Middle frontal gyrus (tissue), 1 donor: Measurements from ENCODE around the gene NTNG2.
"Not testable (repeated sequence)": the region's sequence is repeated elsewhere in the genome, so short reads cannot be mapped to it uniquely, and the experiment has no call there.

Experiments used
- DNase-seq: peaks from one replicate; pipeline ENCODE4 v3.0.0-alpha.2; 2015; ENCODE audit warnings: low spot score; ENCODE audit errors: extremely low spot score

The NTNG2 gene

DNA sequence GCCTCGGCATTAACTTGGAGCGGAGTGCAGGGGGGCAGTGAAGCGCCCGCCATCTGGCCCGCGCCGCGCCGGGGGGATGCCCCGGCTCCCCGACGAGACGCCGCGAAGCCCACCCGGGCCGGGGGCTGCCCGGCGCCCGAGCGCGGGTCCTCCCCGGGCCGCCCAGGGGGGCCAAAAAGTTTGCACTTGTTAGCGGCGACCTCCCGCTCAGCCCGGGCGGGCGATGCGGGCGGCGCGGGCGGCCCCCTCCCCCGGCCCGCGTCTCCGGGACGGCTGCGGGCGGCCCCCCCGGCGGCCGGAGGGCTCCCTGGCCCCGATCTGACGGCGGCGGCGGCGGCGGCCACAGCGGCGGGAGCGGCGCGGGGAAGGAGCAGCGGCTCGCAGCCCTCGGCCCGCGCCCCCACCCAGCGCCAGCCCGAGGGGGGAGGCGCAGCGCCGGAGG lies at the start of gene NTNG2:
NTNG2 (plus strand) TSS at position 316 of the 442 bp plus-strand sequence. CDS start 4,774 bp downstream, outside the sequence.
- DNase-seq, result no peak

DNA sequence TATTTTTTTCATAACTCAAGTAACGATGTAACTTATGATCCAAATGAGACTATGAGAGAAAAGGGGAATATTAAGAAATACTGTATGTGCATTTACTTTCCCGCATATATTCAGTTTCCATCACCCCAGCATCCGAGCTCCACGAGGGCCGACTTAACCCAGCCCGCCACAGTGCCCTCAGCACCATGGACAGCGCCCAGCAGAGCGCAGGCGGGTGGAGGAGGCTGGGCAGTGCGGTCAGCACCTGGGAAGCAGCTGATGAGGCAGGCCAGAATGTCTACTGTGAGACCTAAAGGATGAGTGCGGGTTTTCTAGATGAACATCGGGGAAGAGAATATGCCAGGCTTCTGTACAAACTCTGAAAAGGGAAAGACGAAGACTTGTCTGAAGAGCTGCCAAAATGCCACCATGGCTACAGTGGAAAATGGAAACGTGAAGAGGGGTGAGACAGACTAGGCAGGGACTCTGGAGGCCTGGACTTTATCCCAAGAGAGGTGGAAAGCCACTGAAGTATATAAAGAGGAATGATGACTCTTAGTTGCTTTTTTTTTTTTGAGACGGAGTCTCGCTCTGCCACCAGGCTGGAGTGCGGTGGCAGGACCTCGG lies 47.7 kb upstream of the NTNG2 start:
- DNase-seq, result no peak

DNA sequence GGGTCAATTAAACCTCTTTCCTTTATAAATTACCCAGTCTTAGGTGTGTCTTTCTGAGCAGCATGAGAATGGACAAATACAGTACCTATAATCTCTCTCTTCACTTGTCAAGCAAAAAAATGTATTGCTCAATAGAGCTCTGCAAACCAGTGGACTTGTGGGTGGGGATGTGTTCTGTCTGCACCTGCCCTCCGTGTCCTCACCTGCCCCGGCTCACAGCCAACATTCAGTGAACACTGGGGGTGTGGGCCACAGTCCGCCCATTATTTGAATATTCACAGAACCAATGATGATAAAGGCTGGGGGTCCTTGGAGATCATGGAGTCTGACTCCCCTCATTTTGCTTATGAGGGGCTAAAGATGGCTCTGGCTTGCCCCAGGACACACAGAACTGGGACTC lies 45.3 kb upstream of the NTNG2 start:
- DNase-seq, result no peak

- no peak for DNase-seq
Measured at GRCh38 chr9:132117694-132118093, 44.2 kb upstream of the NTNG2 start.

GRCh38 chr9:132121021-132121420 lies 40.8 kb upstream of the NTNG2 start:
- no peak for DNase-seq

DNA sequence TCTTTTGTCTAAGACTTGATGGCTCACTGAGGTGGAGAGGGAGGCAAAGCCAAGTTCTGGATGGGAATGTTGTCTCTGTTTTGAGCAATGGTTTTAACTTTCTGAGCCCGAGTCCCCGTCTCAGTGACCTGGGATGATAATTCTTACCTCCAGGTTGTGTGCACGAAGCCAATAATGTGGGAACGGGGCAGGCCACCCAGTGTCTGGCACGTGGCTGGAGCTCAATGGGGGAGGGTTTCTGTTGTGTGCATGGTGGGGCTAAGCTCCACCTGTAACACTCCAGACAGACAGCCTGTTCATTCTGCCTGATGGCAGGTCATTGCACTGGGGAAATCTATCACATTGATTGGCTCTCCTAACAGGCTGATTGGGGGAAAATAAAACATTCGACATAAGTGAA lies 37.1 kb upstream of the NTNG2 start:
- DNase-seq, result no peak

GRCh38 chr9:132125361-132125760 lies 36.5 kb upstream of the NTNG2 start:
- no peak for DNase-seq

GRCh38 chr9:132125944-132126679 lies 35.7 kb upstream of the NTNG2 start:
- no peak for DNase-seq

DNA sequence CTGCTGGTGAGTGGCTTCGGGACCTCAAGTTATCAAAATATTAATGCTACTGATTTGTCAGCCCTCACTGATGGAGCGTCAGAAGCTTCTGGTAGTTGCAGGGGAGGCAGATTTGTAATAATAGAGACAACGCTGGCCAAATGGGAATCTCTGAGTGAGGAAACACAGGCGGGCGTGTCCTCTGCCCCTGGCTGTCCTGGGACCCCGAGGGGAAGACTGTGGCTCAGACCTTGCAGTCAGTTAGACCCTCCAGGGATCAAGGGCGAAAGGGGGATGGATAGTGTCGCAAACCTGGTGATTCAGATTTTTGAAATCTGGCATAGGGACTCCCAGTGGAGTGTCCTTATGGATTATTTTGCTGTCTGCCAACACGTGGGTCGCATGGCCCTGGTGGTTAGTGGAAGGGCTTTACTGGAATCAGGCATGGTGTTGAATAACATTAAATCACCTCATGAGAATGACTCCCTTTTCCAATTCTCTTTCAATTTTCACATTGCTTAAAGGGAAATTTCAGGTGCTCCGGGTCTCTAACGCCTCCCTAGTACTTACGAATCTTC lies 35.1 kb upstream of the NTNG2 start:
- no peak for DNase-seq

DNA sequence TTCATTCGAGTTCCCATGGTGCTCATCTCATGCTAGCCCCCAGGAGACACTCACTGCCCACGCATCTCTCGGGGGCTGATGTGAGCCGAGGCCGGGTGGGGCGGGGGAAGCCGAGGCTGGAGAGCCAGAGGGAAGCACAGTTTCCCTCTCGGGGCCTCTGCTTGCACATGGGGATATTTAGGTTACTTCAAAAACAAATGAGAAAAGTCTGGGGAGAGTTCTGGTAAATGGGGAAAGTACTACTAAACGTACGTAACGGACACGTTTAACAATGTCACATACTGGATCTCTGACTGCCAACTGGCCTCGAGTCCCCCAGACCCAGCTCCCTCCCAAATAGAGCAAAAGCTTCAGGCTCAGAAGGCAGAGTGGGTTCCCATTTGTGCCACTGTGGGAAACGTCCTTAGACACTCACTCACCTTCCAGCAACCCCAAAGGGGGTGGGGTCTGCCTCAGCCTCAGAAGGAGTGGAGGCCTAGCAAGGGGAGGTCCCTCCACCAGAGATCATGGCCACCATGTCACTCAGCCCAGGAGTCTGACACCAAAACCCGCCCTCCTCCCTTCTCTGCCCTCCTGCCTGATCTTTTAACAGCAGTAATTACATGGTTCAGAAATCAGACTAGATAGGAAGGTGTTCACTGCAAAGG lies 33.8 kb upstream of the NTNG2 start:
- DNase-seq, result no peak

DNA sequence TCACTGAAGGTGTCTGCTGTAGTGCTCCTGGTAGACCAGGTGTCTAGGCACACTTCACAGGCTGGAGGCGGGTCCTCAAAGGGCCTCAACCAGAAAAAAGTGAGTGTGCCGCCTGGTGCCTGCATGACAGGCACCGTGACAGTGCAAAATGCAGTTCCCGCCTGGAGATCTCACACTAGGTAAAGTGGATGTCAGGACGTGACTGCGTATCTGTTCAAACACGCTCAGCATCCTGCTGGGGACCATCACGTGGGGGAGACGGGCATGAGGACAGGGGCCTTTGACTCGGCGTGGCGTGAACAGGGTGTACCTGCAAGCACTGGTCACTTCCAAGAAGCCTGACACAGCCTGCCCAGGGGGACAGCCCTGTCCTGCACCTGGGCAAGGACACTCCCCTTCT lies 32.3 kb upstream of the NTNG2 start:
- DNase-seq, result no peak

GRCh38 chr9:132134085-132134484 lies 27.8 kb upstream of the NTNG2 start:
- DNase-seq, result not testable (repeated sequence)

- no peak for DNase-seq
Measured at GRCh38 chr9:132135456-132135855, 26.4 kb upstream of the NTNG2 start.

DNA sequence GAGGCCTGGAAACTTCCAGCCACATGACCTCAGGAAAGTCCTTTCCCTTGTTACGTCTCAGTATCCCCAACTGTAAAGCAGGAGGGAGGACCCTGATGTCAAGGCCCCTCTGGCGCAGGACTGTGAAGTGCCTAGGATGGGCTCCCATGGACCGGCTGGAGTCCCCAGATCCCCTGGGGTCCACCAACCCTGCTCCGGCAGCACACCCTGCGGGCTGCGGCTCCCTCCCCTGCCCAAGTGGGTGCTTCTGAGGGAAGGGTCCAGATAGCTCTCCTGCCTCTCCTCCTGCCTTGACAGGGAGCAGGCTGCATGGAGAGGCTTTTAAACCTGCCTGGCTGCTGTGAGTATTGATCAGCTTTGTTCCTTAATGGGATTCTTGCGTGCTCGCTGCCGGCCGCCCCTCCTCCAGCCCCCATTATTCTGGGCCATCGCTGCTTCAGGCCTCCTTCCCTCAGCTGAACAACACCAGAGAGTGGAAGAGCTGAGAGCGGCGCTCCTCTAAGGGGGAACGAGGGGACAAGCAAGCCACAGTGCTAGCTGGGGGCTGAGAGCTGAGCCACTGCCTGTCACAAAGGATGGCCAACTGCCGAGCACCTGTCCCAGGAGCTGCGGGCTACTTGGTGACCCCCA lies 25.6 kb upstream of the NTNG2 start:
- no peak for DNase-seq

GRCh38 chr9:132141344-132141947 lies 20.4 kb upstream of the NTNG2 start:
- no peak for DNase-seq

- DNase-seq, result no peak
Measured at GRCh38 chr9:132141948-132142594, 19.8 kb upstream of the NTNG2 start.

GRCh38 chr9:132142924-132143323 lies 18.9 kb upstream of the NTNG2 start:
- no peak for DNase-seq

GRCh38 chr9:132143359-132143758 lies 18.5 kb upstream of the NTNG2 start:
- DNase-seq, result no peak

DNA sequence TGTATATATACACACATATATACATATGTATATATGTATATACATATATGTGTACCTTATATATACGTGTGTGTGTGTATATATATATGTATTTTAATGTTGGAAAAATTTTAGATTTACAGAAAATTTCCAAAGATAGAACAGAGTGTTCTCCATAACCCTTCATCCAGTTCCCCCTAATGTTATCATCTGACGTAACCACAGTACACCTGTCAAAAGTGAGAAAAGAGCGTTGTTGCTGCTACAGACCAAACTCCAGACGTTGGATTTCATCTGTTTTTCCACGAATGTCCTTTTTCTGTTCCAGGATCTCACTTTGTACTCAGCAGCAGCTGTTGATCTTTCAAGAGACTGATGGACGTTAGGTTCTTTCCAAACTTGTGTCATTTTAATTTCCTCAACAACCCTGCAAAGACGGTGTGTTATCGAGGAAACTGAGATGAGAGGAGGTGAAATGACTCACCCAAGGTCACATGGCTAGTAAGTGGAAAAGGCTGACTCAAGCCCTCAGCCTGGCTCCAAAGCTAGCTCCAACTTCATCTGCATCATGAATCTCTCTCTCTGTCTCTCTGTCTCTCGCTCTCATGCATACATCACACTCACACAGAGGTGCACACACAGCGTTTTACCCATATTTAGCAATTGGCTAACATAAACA lies 17.0 kb upstream of the NTNG2 start:
- DNase-seq, result no peak

DNA sequence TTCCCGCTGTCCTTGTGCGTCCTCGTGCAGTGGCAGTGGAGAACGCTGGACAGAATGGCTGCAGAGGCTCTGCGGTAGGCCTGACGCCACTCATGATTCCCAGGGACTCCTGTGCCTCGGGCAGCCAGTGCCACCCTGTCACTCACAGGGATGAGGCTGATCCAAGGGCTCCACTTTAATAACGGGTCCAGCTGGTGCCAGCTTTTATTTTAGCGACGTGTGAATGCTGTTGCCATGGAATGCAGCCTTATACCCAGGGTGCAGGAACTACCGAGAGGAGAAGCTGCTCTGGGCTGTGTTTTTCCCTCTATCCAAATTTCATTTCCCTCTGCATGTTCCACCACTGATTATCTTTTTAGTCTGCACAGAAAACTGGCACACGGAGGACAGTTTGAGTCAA lies 15.8 kb upstream of the NTNG2 start:
- no peak for DNase-seq
